Measurements from ENCODE around the gene RSRC1. TPM values are rescaled to one million over a fixed set of nuclear protein-coding genes. Genes with fewer than 3 reads are reported as not detected.
"Not testable (repeated sequence)": the region's sequence is repeated elsewhere in the genome, so short reads cannot be mapped to it uniquely, and the experiment has no call there.

RSRC1 gene
- polyA plus RNA-seq, 1 experiment = 2.7 TPM

GRCh38 chr3:158489181-158489580 is 379.3 kb downstream of the RSRC1 start:
- DNase-seq (ENCODE audit: low read depth) = no peak
- ChIA-PET CTCF (interaction anchor here (0.9 kb wide), 1 partner anchor 8 kb away, joined by 3 read pairs; no protein-coding TSS in a partner anchor), POLR2A (no interaction called here)
- Histone ChIP-seq H3K36me3 (ENCODE audit: control insufficient read depth, insufficient read depth, low read length) (no peaks in the 10 kb centered on the region), H3K27me3 (ENCODE audit: control insufficient read depth, insufficient read depth, low read length) (no peaks in the 10 kb centered on the region), H3K4me3 (ENCODE audit: low read depth, low read length) (no peak overlapping the region)
- TF ChIP-seq CTCF (IDR thresholded peaks at IDR 0.05; ENCODE audit: insufficient read depth, low read depth, low read length) = no peak

GRCh38 chr3:158491968-158492367 is 382.1 kb downstream of the RSRC1 start:
- no peak for DNase-seq (ENCODE audit: low read depth)
- no peak for TF ChIP-seq CTCF (IDR thresholded peaks at IDR 0.05; ENCODE audit: insufficient read depth, low read depth, low read length)
- no peaks in the 10 kb centered on the region for H3K27me3 ChIP-seq (ENCODE audit: control insufficient read depth, insufficient read depth, low read length)
- no peaks in the 10 kb centered on the region for H3K36me3 ChIP-seq (ENCODE audit: control insufficient read depth, insufficient read depth, low read length)
- CTCF ChIA-PET = no interaction called here
- no peak overlapping the region for H3K4me3 ChIP-seq (ENCODE audit: low read depth, low read length)
- POLR2A ChIA-PET = interaction anchor here (0.6 kb wide), 1 partner anchor 16 kb away, joined by 3 read pairs; no protein-coding TSS in a partner anchor

- Histone ChIP-seq H3K27me3 (ENCODE audit: control insufficient read depth, insufficient read depth, low read length) (no peaks in the 10 kb centered on the region), H3K36me3 (ENCODE audit: control insufficient read depth, insufficient read depth, low read length) (no peaks in the 10 kb centered on the region), H3K4me3 (ENCODE audit: low read depth, low read length) (no peak overlapping the region)
- no peak for TF ChIP-seq CTCF (IDR thresholded peaks at IDR 0.05; ENCODE audit: insufficient read depth, low read depth, low read length)
- POLR2A ChIA-PET = interaction anchor here (0.6 kb wide), 1 partner anchor 17 kb away, joined by 3 read pairs; no protein-coding TSS in a partner anchor
- no peak for DNase-seq (ENCODE audit: low read depth)
- CTCF ChIA-PET = no interaction called here
These were observed 382.8 kb downstream of the RSRC1 start for GRCh38 chr3:158492685-158493084.

- ChIA-PET POLR2A (no interaction called here), CTCF (no interaction called here)
- no peak overlapping the region for H3K4me3 ChIP-seq (ENCODE audit: low read depth, low read length)
- TF ChIP-seq CTCF (IDR thresholded peaks at IDR 0.05; ENCODE audit: insufficient read depth, low read depth, low read length) = no peak
- no peaks in the 10 kb centered on the region for H3K36me3 ChIP-seq (ENCODE audit: control insufficient read depth, insufficient read depth, low read length)
- H3K27me3 ChIP-seq (ENCODE audit: control insufficient read depth, insufficient read depth, low read length) = no peaks in the 10 kb centered on the region
- no peak for DNase-seq (ENCODE audit: low read depth)
These were observed 384.0 kb downstream of the RSRC1 start for GRCh38 chr3:158493931-158494330.

GRCh38 chr3:158494673-158495072 is 384.8 kb downstream of the RSRC1 start:
- no peak for DNase-seq (ENCODE audit: low read depth)
- Histone ChIP-seq H3K36me3 (ENCODE audit: control insufficient read depth, insufficient read depth, low read length) (no peaks in the 10 kb centered on the region), H3K27me3 (ENCODE audit: control insufficient read depth, insufficient read depth, low read length) (no peaks in the 10 kb centered on the region), H3K4me3 (ENCODE audit: low read depth, low read length) (no peak overlapping the region)
- CTCF ChIA-PET = no interaction called here
- no peak for TF ChIP-seq CTCF (IDR thresholded peaks at IDR 0.05; ENCODE audit: insufficient read depth, low read depth, low read length)
- POLR2A ChIA-PET = no interaction called here

- POLR2A ChIA-PET; CTCF ChIA-PET; H3K4me3 ChIP-seq (ENCODE audit: low read depth, low read length); H3K27me3 ChIP-seq (ENCODE audit: control insufficient read depth, insufficient read depth, low read length); H3K36me3 ChIP-seq (ENCODE audit: control insufficient read depth, insufficient read depth, low read length); DNase-seq (ENCODE audit: low read depth): not testable (repeated sequence)
These were observed 385.6 kb downstream of the RSRC1 start for GRCh38 chr3:158495398-158495902.
